Uterus (tissue), 4 donors: ENCODE measurements around the gene SMC1A. TPM values are rescaled to one million over a fixed set of nuclear protein-coding genes. Genes with fewer than 3 reads are reported as not detected.

Experiments used
- DNase-seq, 2 donors: peaks; one replicate each; pipeline ENCODE4 v3.0.0-alpha.2; 2019 to 2020
- H3K27ac ChIP-seq, 2 donors: fragments of 200-600 bp; sonication (generic); 1 replicate in 1 of 2; 2 replicates in 1 of 2; pipeline ENCODE4 v1.5.1; 2016 to 2018
- H3K27me3 ChIP-seq, 2 donors: fragments of 200-600 bp; sonication (generic); one replicate each; pipeline ENCODE4 v1.5.1; 2018 to 2019; ENCODE audit warnings: control low read depth in 1 of 2
- H3K36me3 ChIP-seq, 2 donors: fragments of 200-600 bp; sonication (generic); one replicate each; pipeline ENCODE4 v1.5.1; 2019; ENCODE audit warnings: control low read depth in 1 of 2
- H3K4me1 ChIP-seq, 2 donors: fragments of 200-600 bp; sonication (generic); one replicate each; pipeline ENCODE4 v1.5.1; 2018 to 2019; ENCODE audit warnings: control low read depth in 1 of 2
- H3K4me3 ChIP-seq, 2 donors: fragments of 200-600 bp; sonication (generic); 1 replicate in 1 of 2; 2 replicates in 1 of 2; pipeline ENCODE4 v1.5.1; 2018 to 2019; ENCODE audit warnings: mild to moderate bottlenecking in 1 of 2
- H3K9me3 ChIP-seq, 2 donors: fragments of 200-600 bp; sonication (generic); one replicate each; pipeline ENCODE4 v1.5.1; 2019; ENCODE audit warnings: control low read depth in 1 of 2
- CTCF ChIP-seq, 4 experiments: fragments of 200-600 bp in 2 of 4; fragments of 450-650 bp in 2 of 4; sonication (generic) in 2 of 4; IDR thresholded peaks; one replicate each; pipeline ENCODE4 v1.5.1; 2016 to 2019; ENCODE audit warnings: antibody characterized with exemption in 4 of 4, mild to moderate bottlenecking in 2 of 4, moderate library complexity in 1 of 4
- POLR2A ChIP-seq, 2 donors: fragments of 450-650 bp; IDR thresholded peaks; one replicate each; pipeline ENCODE4 v1.6.1; 2016; ENCODE audit warnings: antibody characterized with exemption in 2 of 2, mild to moderate bottlenecking in 1 of 2, moderate library complexity in 1 of 2
- intact Hi-C: fragments of 100-400 bp; cut with DNase I; formaldehyde crosslinking; loops from one replicate; pipeline ENCODE4 v1.15.1; 2023; ENCODE audit warnings: low total_unique reads
- total RNA-seq, 4 donors: library from RNA; depleted of rRNA in 3 of 4; stranded (reverse); fragments of >200 nt in 3 of 4; gene quantifications; one replicate each; pipeline versions ENCODE4 v1.1.0 to v1.2.4, GENCODE V29; 2014 to 2023
- donor health status: DM: yes; HTN: yes; CAD: no.

Gene SMC1A
- total RNA-seq, 4 donors from 2014 or later, result 34.8 to 85.5 (median 40.8) TPM

GRCh38 chrX:53412446-53412845 lies 10.0 kb downstream of the SMC1A start:
- TF ChIP-seq CTCF (IDR thresholded peaks at IDR 0.05) (no peak), POLR2A (IDR thresholded peaks at IDR 0.05) (no peak)
- no peak overlapping the region for H3K27ac ChIP-seq
- intact Hi-C loops, result no loop called here
- no peak for DNase-seq
- H3K4me1 ChIP-seq, result no peaks in the 10 kb centered on the region
- H3K4me3 ChIP-seq, result no peak overlapping the region
- H3K9me3 ChIP-seq, result no peaks in the 10 kb centered on the region
- H3K36me3 ChIP-seq, result no peaks in the 10 kb centered on the region
- no peaks in the 10 kb centered on the region for H3K27me3 ChIP-seq

- Histone ChIP-seq H3K9me3 (no peaks in the 10 kb centered on the region), H3K4me1 (no peaks in the 10 kb centered on the region), H3K36me3 (no peaks in the 10 kb centered on the region), H3K27ac (no peak overlapping the region), H3K27me3 (no peaks in the 10 kb centered on the region), H3K4me3 (no peak overlapping the region)
- TF ChIP-seq CTCF (IDR thresholded peaks at IDR 0.05) (no peak), POLR2A (IDR thresholded peaks at IDR 0.05) (no peak)
- intact Hi-C loops, result no loop called here
- DNase-seq, result no peak
Observed at GRCh38 chrX:53403535-53403934, 18.9 kb downstream of the SMC1A start.

- H3K27me3 ChIP-seq, result no peaks in the 10 kb centered on the region
- DNase-seq, result no peak
- H3K36me3 ChIP-seq, result no peaks in the 10 kb centered on the region
- no peak overlapping the region for H3K27ac ChIP-seq
- H3K4me1 ChIP-seq, result no peaks in the 10 kb centered on the region
- no peaks in the 10 kb centered on the region for H3K9me3 ChIP-seq
- intact Hi-C loops, result no loop called here
- TF ChIP-seq POLR2A (IDR thresholded peaks at IDR 0.05) (no peak), CTCF (IDR thresholded peaks at IDR 0.05) (no peak)
- no peak overlapping the region for H3K4me3 ChIP-seq
Observed at GRCh38 chrX:53398216-53398615, 24.2 kb downstream of the SMC1A start.

- no peaks in the 10 kb centered on the region for H3K27me3 ChIP-seq
- no peaks in the 10 kb centered on the region for H3K4me1 ChIP-seq
- no peak overlapping the region for H3K4me3 ChIP-seq
- intact Hi-C loops, result no loop called here
- H3K9me3 ChIP-seq, result no peaks in the 10 kb centered on the region
- no peaks in the 10 kb centered on the region for H3K36me3 ChIP-seq
- DNase-seq, result no peak
- no peak overlapping the region for H3K27ac ChIP-seq
- TF ChIP-seq CTCF (IDR thresholded peaks at IDR 0.05) (no peak), POLR2A (IDR thresholded peaks at IDR 0.05) (no peak)
Observed at GRCh38 chrX:53395605-53396298, 26.7 kb downstream of the SMC1A start.

- intact Hi-C loops, result no loop called here
Observed at GRCh38 chrX:53383376-53384076, 38.9 kb downstream of the SMC1A start.

More at GRCh38 chrX:53383376-53384076, 38.9 kb downstream of the SMC1A start:
- Histone ChIP-seq H3K9me3 (no peaks in the 10 kb centered on the region), H3K4me3 (no peak overlapping the region), H3K27ac (no peak overlapping the region), H3K36me3 (no peaks in the 10 kb centered on the region), H3K27me3 (peaks cover 0 to 5% of the 10 kb centered on the region in 2 donors), H3K4me1 (no peaks in the 10 kb centered on the region)
- no peak for DNase-seq
- TF ChIP-seq POLR2A (IDR thresholded peaks at IDR 0.05) (no peak), CTCF (IDR thresholded peaks at IDR 0.05) (no peak)
